ENCODE data around the gene SPA17. TPM values are rescaled to one million over a fixed set of nuclear protein-coding genes. Genes with fewer than 3 reads are reported as not detected.

The SPA17 gene
- total and polyA plus RNA-seq, 2 of the 8 experiments (the other 6 are each of a cell fraction or from before 2014, with no cell fraction given) = 3.7 to 5.2 TPM

DNA sequence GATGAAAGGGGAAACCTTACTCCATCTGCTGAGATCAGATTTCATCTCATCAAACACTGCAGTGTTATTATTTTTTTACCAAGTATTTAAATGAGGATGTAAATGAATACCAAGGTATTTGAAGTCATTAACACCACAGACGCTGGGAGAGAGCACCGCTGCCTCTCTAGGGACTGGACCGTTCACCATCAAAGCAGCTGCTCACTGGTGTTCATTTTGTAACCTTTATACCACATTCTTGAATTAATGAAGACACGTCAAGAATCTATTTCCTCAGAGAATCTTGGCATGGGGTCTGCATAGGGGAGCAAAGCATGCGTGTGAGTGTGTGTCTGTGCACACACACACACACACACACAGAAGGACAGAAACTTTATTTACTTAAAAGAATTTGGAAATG lies 15.8 kb upstream of the SPA17 start:
- Histone ChIP-seq H3K9ac (replicated peaks in 1 of 4; ENCODE audit: extremely low read depth in 1 of 4, low read depth in 3 of 4, low read length in 3 of 4) (no peak overlapping the region), H3K56ac (replicated peaks; ENCODE audit: insufficient read length, low read depth, low read length) (no peak overlapping the region), H2AFZ (ENCODE audit: low read length) (no peak overlapping the region), H3K23ac (ENCODE audit: insufficient read length) (no peak overlapping the region), H3K14ac (ENCODE audit: insufficient read length) (no peak overlapping the region), H3K27me3 (replicated peaks in 1 of 4; ENCODE audit: control insufficient read depth in 3 of 4, extremely low read depth in 1 of 4, insufficient read depth in 3 of 4, low read length in 3 of 4) (no peaks in the 10 kb centered on the region; a peak in 2 of 7 replicates), H3K36me3 (ENCODE audit: control insufficient read depth in 2 of 4, insufficient read depth in 4 of 4, low read length in 3 of 4) (no peaks in the 10 kb centered on the region), H3K79me1 (ENCODE audit: low read depth, low read length) (no peaks in the 10 kb centered on the region; the same call in 1 of the 2 replicates), H4K8ac (ENCODE audit: extremely low read depth, insufficient read depth, low read length) (no peak overlapping the region), H3K4me3 (ENCODE audit: extremely low read depth in 1 of 4, insufficient read depth in 2 of 4, low read depth in 3 of 4, low read length in 4 of 4) (no peak overlapping the region), H4K20me1 (replicated peaks in 1 of 2; ENCODE audit: control insufficient read depth in 1 of 2, insufficient read depth in 2 of 2, low read length in 2 of 2) (no peaks in the 10 kb centered on the region), H3K9me3 (ENCODE audit: insufficient read depth in 2 of 2, low read depth in 1 of 2, low read length in 1 of 2) (no peaks in the 10 kb centered on the region), H4K5ac (ENCODE audit: insufficient read length, low read depth, low read length) (no peak overlapping the region), H2BK20ac (ENCODE audit: low read length) (no peak overlapping the region), H2BK12ac (ENCODE audit: low read depth, low read length) (no peak overlapping the region), H4K91ac (replicated peaks; ENCODE audit: insufficient read length, low read length) (no peak overlapping the region), H3K4ac (replicated peaks; ENCODE audit: insufficient read length, low read depth, low read length) (no peak overlapping the region), H3K4me1 (replicated peaks in 1 of 4; ENCODE audit: control insufficient read depth in 3 of 4, insufficient read depth in 4 of 4, low read length in 3 of 4) (peaks cover 0 to 10% (median 7%) of the 10 kb centered on the region in 4 experiments; a peak in 4 of 7 replicates), H3K27ac (ENCODE audit: low read depth, low read length) (no peak overlapping the region), H2BK5ac (ENCODE audit: low read depth, low read length) (no peak overlapping the region), H3K79me2 (ENCODE audit: control insufficient read depth in 1 of 2, insufficient read depth in 2 of 2, low read length in 2 of 2) (no peaks in the 10 kb centered on the region), H2BK120ac (replicated peaks; ENCODE audit: low read depth, low read length) (no peak overlapping the region), H2AK5ac (ENCODE audit: low read depth, low read length) (no peak overlapping the region), H3K23me2 (ENCODE audit: low read depth, low read length) (peaks cover 1% of the 10 kb centered on the region), H3K4me2 (ENCODE audit: insufficient read depth in 1 of 2, low read depth in 2 of 2, low read length in 2 of 2) (no peak overlapping the region; a peak in 1 of 4 replicates), H3K18ac (ENCODE audit: extremely low read depth, low read length) (no peak overlapping the region), H2BK15ac (ENCODE audit: low read length) (no peak overlapping the region)
- CTCF ChIA-PET (ENCODE audit: partially characterized antibody) = interaction anchor here (1.2 to 2.0 kb wide), 2 partner anchors 19 to 180 kb away, joined by 4 read pairs; no protein-coding TSS in a partner anchor
- 36% methylated on average over 5 of the region's 5 CpGs; no CpG with 5 or more reads in 1 of the 2 experiments for WGBS, 2 experiments (ENCODE audit: extremely low coverage in 1 of 2, insufficient coverage in 1 of 2, insufficient read length in 1 of 2, insufficient replicate concordance in 2 of 2, low coverage in 1 of 2, low lambda C conversion rate in 2 of 2, missing lambda C conversion rate in 1 of 2)
- FAIRE-seq (no peak), DNase-seq (ENCODE audit: low read depth in 1 of 2, low spot score in 2 of 2) (no peak)
- POLR2A ChIA-PET (ENCODE audit: partially characterized antibody) = no interaction called here
- TF ChIP-seq NRF1 (IDR thresholded peaks at IDR 0.05; ENCODE audit: low read depth, low read length) = no peak
- TF ChIP-seq SP2 (IDR thresholded peaks at IDR 0.05; ENCODE audit: low read length) = no peak
- TF ChIP-seq JUN (IDR thresholded peaks at IDR 0.05; ENCODE audit: low read depth, low read length) = no peak

Data from H1 (cell line).